Epithelial cell of esophagus (primary cell): Measurements from ENCODE around the gene RPS26.
A peak's percentile ranks its signal among the peaks of the same experiment; 100 is the strongest.
"Not testable (repeated sequence)": the region's sequence is repeated elsewhere in the genome, so short reads cannot be mapped to it uniquely, and the experiment has no call there.

Experiments
- DNase-seq: peaks from one replicate; pipeline ENCODE4 v3.0.0; 2010; ENCODE audit warnings: low read depth
- H3K4me3 ChIP-seq: 2 replicates; pipeline ENCODE4 v1.5.1; 2011; ENCODE audit warnings: mild to moderate bottlenecking, low read length, control low read depth
- CTCF ChIP-seq: IDR thresholded peaks from 2 replicates; pipeline ENCODE4 v1.5.1; 2011; ENCODE audit warnings: low read depth, mild to moderate bottlenecking, low read length, control low read depth, inconsistent platforms; ENCODE audit not compliant: insufficient read depth; ENCODE audit errors: missing control alignments

The RPS26 gene

GRCh38 chr12:56071648-56072047, 29.9 kb downstream of the RPS26 start:
- H3K4me3 ChIP-seq, result no peak overlapping the region
- DNase-seq, result peak; percentile 83
- no peak for TF ChIP-seq CTCF

- DNase-seq, result no peak
- TF ChIP-seq CTCF, result no peak
- no peak overlapping the region for H3K4me3 ChIP-seq
Measured at GRCh38 chr12:56074396-56074795, 32.7 kb downstream of the RPS26 start.

- DNase-seq, H3K4me3 ChIP-seq: not testable (repeated sequence)
Measured at GRCh38 chr12:56077966-56078365, 36.2 kb downstream of the RPS26 start.

DNA sequence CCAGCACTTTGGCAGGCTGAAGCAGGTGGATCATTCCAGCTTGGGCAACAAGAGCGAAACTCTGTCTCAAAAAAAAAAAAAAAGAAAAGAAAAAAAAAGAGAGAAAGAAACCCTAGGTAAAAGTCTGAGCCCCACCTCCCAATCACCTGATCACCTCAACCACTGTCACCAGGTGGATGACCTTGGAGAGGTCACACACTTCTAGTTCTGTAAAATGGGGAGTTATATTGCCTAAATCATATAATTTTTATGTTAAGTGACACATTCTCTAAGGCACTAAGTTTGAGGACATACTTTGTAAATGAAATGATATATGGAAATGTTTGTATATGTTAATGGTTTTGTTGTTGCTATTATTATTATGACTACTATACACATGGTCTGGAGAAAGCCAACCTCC, 36.7 kb downstream of the RPS26 start:
- no peak overlapping the region for H3K4me3 ChIP-seq
- TF ChIP-seq CTCF, result no peak
- DNase-seq, result no peak

DNA sequence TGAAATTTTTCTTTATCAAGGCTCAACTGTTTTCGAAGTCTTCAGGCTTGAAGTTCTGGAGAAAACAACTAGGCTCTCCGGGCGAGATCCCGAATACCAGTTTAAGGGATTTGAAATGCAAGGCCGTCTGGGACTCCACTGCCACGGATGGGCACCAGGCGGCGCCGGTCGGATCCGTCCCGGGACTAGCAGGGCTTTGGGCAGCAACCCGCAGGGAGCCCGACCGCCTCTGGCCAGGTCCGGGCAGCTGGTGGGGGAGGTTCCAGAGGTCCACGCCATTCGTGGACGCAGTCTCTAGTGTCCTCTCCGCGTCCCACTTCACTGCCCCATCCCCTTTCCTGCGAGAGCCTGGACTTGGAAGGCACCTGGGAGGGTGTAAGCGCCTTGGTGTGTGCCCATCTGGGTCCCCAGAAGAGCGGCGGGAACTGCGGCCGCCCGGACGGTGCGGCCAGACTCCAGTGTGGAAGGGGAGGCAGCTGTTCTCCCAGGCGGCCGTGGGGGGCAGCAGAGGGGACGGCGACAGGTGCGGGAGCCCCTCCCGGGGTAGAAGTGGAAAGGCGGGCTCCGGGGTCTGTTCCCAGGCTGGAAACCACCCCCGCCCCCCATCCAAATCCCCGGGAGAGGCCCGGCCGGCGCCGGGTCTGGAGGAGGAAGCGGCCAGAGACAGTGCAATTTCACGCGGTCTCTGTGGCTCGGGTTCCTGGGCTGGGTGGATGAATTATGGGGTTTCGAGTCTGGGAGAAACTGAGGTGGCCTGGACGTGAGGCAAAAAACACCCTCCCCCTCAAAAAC, 37.4 kb downstream of the RPS26 start:
- H3K4me3 ChIP-seq, result peak overlapping the region; percentile 90
- peak; percentile 90 for DNase-seq
- TF ChIP-seq CTCF, result peak; percentile 86

DNA sequence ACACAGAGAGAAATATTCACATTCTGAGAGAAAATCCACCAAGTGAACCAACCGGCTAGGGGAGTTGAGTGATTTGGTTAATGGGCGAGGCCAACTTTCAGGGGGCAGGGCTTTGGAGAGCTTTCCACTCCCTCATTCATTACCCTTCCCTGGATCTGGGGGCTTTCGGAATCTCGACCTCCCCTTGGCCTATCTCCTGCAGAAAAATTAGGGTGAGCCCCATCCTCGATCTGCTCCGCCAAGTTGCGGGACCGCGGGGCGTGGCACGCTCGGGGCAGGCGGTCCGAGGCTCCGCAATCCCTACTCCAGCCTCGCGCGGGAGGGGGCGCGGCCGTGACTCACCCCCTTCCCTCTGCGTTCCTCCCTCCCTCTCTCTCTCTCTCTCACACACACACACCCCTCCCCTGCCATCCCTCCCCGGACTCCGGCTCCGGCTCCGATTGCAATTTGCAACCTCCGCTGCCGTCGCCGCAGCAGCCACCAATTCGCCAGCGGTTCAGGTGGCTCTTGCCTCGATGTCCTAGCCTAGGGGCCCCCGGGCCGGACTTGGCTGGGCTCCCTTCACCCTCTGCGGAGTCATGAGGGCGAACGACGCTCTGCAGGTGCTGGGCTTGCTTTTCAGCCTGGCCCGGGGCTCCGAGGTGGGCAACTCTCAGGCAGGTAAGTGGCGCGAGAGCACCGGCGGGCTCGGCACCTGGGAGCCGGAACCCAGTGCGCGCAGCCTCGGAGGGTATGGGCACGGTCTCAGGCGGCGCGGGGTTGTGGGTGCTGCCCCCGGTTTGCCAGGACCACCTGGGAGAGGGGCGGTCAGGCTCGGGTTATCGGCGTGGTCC, 38.2 kb downstream of the RPS26 start, which contains the start of gene ERBB3:
TSS of gene ERBB3 (plus strand) at position 443 of the 833 bp plus-strand sequence. CDS start at position 579, 136 bp downstream.
- peak; percentile 27 for TF ChIP-seq CTCF
- DNase-seq, result peak; percentile 95
- peak within 1 kb of the TSS; percentile 90 for H3K4me3 ChIP-seq

DNA sequence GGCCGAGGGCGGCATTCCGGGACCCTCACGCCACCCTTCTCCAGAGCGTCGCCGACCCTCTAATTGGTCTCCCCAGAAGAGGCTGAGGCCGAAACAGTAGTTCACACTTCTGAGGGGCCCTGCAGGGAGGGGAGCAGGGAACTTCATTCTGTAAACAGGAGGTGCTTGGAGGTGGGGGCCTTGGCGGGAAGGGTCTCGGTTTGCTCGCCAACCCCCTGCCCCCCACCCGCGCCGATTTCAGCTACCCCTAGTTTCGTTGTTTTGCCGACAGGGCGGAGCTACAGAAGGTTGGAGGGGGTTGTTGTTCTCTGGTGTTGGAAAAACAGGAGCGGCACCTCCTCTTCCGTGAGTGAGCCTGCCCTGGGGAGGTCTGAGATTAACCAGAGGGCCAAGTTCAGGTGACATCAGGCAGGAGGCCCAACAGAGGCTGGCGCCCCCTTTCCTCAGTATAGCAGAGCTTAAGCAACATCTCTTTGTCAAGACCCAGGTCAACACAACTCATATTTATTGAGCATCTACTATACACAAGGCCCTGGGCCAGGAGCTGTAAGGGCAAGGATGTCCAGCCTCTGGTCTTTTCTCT, 38.9 kb downstream of the RPS26 start:
- TF ChIP-seq CTCF, result no peak
- H3K4me3 ChIP-seq, result peak overlapping the region; percentile 90
- DNase-seq, result peak; percentile 72
